Osteoblast (primary cell): ENCODE measurements around the gene MVK. TPM values are rescaled to one million over a fixed set of nuclear protein-coding genes. Genes with fewer than 3 reads are reported as not detected.
"Not testable (repeated sequence)": the region's sequence is repeated elsewhere in the genome, so short reads cannot be mapped to it uniquely, and the experiment has no call there.

Source experiments
- DNase-seq: peaks from one replicate; pipeline ENCODE4 v3.0.0; 2011; ENCODE audit warnings: low spot score, mixed read lengths; ENCODE audit not compliant: insufficient read length; ENCODE audit errors: missing footprints
- H2AFZ ChIP-seq: 2 replicates; pipeline ENCODE4 v1.6.0; 2011; ENCODE audit warnings: mild to moderate bottlenecking, low read length
- H3K27ac ChIP-seq: 2 replicates; pipeline ENCODE4 v1.5.1; 2011; ENCODE audit warnings: mild to moderate bottlenecking, low read depth, low read length, moderate library complexity
- H3K27me3 ChIP-seq: 2 replicates; pipeline ENCODE4 v1.6.0; 2012; ENCODE audit warnings: mild to moderate bottlenecking, control low read depth, inconsistent platforms, low read length, moderate library complexity; ENCODE audit not compliant: insufficient read depth
- H3K36me3 ChIP-seq: 2 replicates; pipeline ENCODE4 v1.5.1; 2011; ENCODE audit warnings: mild to moderate bottlenecking, low read length, control low read depth, moderate library complexity; ENCODE audit not compliant: insufficient read depth
- H3K4me1 ChIP-seq: 2 replicates; pipeline ENCODE4 v1.5.1; 2011; ENCODE audit warnings: mild to moderate bottlenecking, low read length, control low read depth, moderate library complexity; ENCODE audit not compliant: insufficient read depth
- H3K4me2 ChIP-seq: 2 replicates; pipeline ENCODE4 v1.6.0; 2011; ENCODE audit warnings: mild to moderate bottlenecking, low read length; ENCODE audit not compliant: insufficient read depth
- H3K4me3 ChIP-seq: fragments of 200-600 bp; sonication (generic); 3 replicates; pipeline ENCODE4 v1.5.1; 2012; ENCODE audit warnings: mild to moderate bottlenecking, low read length, inconsistent platforms; ENCODE audit not compliant: insufficient read depth
- H3K79me2 ChIP-seq: 2 replicates; pipeline ENCODE4 v1.6.0; 2012; ENCODE audit warnings: mild to moderate bottlenecking, low read length, control low read depth, inconsistent platforms; ENCODE audit not compliant: insufficient read depth
- H3K9me3 ChIP-seq: 2 replicates; pipeline ENCODE4 v1.5.1; 2011; ENCODE audit warnings: low read depth, low read length, control low read depth
- H4K20me1 ChIP-seq: 2 replicates; pipeline ENCODE4 v1.6.0; 2012; ENCODE audit warnings: mild to moderate bottlenecking, low read length, control low read depth; ENCODE audit not compliant: insufficient read depth
- CTCF ChIP-seq: IDR thresholded peaks from 2 replicates; pipeline ENCODE4 v1.5.1; 2011; ENCODE audit warnings: mild to moderate bottlenecking, low read depth, low read length, moderate library complexity; ENCODE audit errors: extremely low read depth
- total RNA-seq: library from RNA; depleted of rRNA; stranded (reverse); fragments of >200 nt; gene quantifications from 2 replicates; pipeline ENCODE4 v1.2.3, GENCODE V29; 2012

Gene MVK
- total RNA-seq, 1 donor, result 31.1 TPM

- no peaks in the 10 kb centered on the region for H3K9me3 ChIP-seq
- DNase-seq, result no peak
- H3K4me2 ChIP-seq, result no peak overlapping the region
- no peak overlapping the region for H3K4me3 ChIP-seq
- no peak overlapping the region for H2AFZ ChIP-seq
- no peaks in the 10 kb centered on the region for H3K79me2 ChIP-seq
- H3K27ac ChIP-seq, result no peak overlapping the region
- no peaks in the 10 kb centered on the region for H4K20me1 ChIP-seq
- peaks cover 2% of the 10 kb centered on the region for H3K27me3 ChIP-seq
- H3K36me3 ChIP-seq, result no peaks in the 10 kb centered on the region
- H3K4me1 ChIP-seq, result peaks cover 4% of the 10 kb centered on the region
- TF ChIP-seq CTCF, result no peak
Measured at GRCh38 chr12:109601557-109601956, 28.0 kb downstream of the MVK start.

GRCh38 chr12:109602132-109602531 lies 28.5 kb downstream of the MVK start:
- not testable (repeated sequence) for H3K27ac ChIP-seq, H3K27me3 ChIP-seq, H3K4me1 ChIP-seq, DNase-seq, H3K9me3 ChIP-seq, H3K36me3 ChIP-seq, H2AFZ ChIP-seq, H4K20me1 ChIP-seq, H3K4me2 ChIP-seq, H3K4me3 ChIP-seq, H3K79me2 ChIP-seq

GRCh38 chr12:109604132-109604585 lies 30.6 kb downstream of the MVK start:
- DNase-seq, result no peak
- Histone ChIP-seq H3K9me3 (no peaks in the 10 kb centered on the region), H3K4me3 (no peak overlapping the region), H3K36me3 (no peaks in the 10 kb centered on the region), H2AFZ (no peak overlapping the region), H3K4me1 (no peaks in the 10 kb centered on the region), H3K4me2 (no peak overlapping the region), H3K27ac (no peak overlapping the region), H3K27me3 (peaks cover 7% of the 10 kb centered on the region), H4K20me1 (no peaks in the 10 kb centered on the region), H3K79me2 (no peaks in the 10 kb centered on the region)
- no peak for TF ChIP-seq CTCF

GRCh38 chr12:109605016-109605415 lies 31.4 kb downstream of the MVK start:
- no peak for DNase-seq
- Histone ChIP-seq H4K20me1 (no peaks in the 10 kb centered on the region), H3K27ac (no peak overlapping the region), H3K4me1 (no peaks in the 10 kb centered on the region), H3K9me3 (no peaks in the 10 kb centered on the region), H3K79me2 (no peaks in the 10 kb centered on the region), H3K4me3 (no peak overlapping the region), H2AFZ (no peak overlapping the region), H3K36me3 (no peaks in the 10 kb centered on the region), H3K4me2 (no peak overlapping the region), H3K27me3 (peaks cover 9% of the 10 kb centered on the region)
- TF ChIP-seq CTCF, result no peak
